Activated CD8-positive, alpha-beta memory T cell treated with anti-CD3 and anti-CD28 coated beads, Interleukin-2, amount 50 U/mL, for 1 hour (primary cell): ENCODE results near the gene USH1G.

Experiments used
- DNase-seq: peaks from one replicate; pipeline ENCODE4 v3.0.0-alpha.2; 2020; ENCODE audit errors: extremely low read depth

Gene USH1G

DNA sequence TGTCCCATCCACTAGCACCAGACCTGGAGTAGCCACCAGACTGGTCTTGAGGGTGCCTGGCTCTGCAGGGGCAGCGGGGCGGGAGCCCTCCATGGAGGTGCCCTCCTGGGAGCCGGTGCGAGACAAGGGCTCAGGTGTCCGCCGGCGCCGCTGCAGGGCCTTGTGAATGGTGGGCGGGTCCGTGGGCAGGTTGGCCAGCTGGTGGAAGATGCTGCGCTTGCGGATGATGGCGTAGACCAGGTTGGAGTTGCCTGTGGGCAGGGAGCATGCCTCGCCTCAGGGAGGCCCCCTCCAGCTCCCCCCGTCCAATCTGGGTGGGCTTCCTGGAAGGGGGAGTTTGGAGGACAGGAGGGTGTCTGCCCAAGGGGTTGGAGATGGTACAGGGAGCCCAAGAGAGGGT lies 31.1 kb upstream of the USH1G start:
- no peak for DNase-seq

- DNase-seq: no peak
These were observed 30.2 kb upstream of the USH1G start for GRCh38 chr17:74953134-74953687.

DNA sequence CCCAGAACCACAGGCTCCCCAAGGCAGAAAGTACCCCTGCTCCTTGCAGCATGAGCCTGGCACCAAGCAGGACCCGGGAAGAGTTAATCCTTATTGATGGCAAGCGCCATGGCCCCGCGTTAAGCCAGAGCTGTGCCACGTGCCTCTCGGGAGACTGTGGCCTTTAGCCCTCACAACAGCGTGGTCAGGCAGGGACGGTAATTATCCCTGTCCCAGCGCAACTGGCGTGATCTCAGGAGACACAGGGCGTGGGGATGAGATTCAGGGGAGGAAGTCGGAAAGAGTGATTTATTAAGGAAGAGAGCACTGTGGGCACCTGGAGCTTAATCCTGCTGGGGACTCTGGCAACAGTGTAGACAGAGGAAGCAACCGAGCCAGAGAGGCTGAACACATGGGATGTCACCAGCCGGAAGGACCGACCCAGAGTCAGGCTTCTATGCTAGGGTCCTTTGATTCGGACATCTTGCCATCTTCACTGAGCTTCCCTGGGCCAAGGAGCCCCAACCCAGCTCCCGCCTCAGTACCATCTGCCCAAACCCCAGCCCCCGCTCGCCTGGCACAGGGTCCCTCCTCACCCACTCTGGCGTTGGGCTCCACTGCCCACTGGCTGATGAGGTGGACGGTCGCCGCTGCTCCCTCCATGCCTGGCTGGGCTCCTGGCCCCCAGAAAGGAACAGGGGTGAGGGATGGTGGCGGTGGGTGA lies 29.5 kb upstream of the USH1G start:
- DNase-seq: no peak

- DNase-seq: no peak
These were observed 28.8 kb upstream of the USH1G start for GRCh38 chr17:74951680-74952421.

GRCh38 chr17:74951065-74951464 lies 28.0 kb upstream of the USH1G start:
- DNase-seq: no peak

DNA sequence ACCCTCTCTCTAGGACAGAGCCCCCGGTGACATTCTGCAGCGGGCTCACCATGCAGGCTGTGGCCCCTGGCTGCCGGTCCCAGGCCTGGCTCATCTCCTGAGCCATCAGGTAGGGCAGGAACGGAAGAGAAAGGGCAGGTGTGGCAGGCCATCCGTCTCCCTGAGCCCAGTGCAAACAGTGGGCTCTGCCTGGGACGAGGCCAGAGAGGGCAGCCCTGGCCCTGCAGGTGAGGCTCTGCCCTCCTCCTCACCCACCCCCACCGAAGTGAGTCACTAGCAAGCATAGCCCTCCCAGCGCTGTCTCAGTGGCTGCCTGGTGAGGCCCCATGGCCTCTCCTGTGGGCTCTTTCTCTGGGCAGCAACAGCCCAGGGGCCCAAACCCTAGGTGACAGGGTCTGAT lies 27.2 kb upstream of the USH1G start:
- no peak for DNase-seq

- no peak for DNase-seq
These were observed 26.5 kb upstream of the USH1G start for GRCh38 chr17:74949455-74950115.

DNA sequence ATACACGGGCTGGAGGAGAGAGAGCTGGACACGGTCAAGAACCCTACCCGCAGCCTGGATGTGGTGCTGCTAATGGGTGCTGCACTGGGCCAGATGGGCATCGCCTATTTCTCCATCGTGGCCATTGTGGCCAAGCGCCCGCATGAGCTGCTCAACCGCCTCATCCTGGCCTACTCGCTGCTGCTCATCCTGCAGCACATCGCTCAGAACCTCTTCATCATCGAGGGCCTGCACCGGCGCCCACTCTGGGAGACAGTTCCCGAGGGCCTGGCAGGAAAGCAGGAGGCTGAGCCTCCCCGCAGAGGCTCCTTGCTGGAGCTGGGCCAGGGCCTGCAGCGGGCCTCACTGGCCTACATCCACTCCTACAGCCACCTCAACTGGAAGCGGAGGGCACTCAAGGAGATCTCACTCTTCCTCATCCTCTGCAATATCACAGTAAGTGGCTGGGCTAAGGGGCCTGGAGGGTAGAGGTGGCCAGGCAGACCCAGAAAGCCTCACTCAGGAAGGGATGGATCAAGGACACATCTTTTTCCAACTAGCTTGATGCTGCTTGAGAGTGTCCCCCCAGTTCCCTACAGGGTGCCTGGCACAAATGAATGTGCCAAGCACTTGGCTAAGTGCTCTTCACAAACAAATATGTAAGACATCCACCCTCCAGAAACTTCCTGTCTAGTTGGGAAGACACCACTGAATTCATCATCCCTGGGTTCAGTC lies 24.1 kb upstream of the USH1G start:
- DNase-seq: no peak

DNA sequence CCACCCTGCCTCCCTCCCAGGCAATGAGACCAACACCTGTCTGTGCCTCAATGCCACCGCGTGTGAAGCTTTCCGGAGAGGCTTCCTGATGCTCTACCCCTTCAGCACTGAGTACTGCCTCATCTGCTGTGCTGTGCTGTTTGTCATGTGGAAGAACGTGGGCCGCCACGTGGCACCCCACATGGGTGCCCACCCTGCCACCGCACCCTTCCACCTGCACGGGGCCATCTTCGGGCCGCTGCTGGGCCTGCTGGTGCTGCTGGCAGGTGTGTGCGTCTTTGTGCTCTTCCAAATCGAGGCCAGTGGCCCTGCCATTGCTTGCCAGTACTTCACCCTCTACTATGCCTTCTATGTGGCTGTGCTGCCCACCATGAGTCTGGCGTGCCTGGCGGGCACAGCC lies 23.6 kb upstream of the USH1G start:
- DNase-seq: no peak

- no peak for DNase-seq
These were observed 22.5 kb upstream of the USH1G start for GRCh38 chr17:74945543-74945942.

GRCh38 chr17:74943808-74944522 lies 20.9 kb upstream of the USH1G start:
- DNase-seq: no peak

DNA sequence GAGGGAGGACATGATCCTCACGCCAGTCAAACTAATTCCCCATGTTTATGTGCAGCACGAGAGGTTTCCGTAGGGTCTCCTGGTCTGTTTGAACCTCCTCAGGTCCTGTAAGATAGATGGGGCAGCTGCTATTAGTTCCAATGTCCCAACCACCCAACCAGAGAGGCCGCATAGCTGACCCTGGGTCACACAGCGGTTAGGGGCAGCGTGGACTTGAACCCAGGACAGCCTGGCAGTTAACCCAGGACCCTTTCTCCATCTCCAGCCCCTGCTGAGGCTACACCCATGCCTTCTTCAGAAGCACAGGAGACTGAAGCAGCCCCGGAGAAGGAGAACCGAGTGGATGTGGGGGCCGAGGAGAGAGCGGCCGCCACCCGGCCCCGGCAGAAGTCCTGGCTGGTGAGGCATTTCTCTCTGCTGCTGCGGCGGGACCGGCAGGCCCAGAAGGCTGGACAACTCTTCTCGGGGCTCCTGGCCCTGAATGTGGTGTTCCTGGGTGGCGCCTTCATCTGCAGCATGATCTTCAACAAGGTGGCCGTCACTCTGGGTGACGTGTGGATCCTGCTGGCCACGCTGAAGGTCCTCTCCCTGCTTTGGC lies 18.2 kb upstream of the USH1G start:
- DNase-seq: no peak

DNA sequence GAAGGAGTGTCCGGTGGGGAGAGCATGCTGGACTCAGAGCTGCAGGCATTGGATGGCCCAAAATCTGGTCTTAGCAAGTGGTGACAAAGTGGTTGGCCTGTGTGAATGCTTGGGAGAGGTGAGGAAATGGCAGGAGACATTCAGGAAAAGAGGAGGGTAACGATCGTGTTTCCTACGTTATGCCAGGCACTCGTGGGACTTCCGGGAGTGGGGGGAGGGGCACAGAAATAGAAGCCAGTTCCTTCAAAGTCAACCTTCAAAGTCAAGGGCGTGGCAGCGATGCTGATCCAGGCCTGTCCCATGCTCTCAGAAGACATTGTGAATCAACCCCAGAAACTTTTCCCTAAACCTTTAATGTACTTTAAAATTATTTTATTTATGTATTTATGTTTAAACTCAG lies 16.5 kb upstream of the USH1G start:
- DNase-seq: no peak

DNA sequence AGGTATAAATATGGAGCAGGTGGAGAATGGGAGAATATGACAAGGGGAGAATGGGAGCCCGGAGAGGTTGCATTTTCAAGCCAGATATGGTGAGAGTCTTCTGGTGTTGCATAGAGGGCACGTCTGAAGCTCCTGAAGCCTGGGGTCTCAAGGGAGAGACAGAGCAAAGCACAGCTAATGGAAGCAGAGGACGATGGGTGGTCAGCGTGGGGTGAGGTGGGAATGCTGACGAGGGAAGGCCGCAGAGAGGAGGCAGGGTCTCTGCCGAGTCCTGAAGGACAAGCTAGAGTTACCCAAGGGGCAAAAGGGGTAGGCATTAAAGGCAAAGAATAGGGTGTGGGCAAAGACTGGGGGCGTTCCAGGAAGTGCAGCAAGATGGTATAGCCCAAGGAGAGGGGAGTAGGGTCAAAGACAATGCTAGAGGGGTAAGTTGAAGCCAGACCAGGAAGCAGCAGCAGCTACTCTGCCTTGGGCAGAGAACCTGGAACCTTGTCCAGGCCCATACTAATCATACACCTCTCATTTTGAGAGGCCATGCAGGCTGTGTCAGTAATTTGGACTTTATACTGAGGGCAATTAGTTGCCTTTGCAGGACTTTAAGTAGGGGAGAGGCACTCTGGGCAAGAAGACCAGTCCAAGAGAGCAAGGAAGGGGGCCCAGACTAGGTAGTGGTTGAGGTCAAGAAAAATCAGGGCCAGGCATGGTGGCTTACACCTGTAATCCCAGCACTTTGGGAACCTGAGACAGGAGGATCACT lies 15.3 kb upstream of the USH1G start:
- no peak for DNase-seq

DNA sequence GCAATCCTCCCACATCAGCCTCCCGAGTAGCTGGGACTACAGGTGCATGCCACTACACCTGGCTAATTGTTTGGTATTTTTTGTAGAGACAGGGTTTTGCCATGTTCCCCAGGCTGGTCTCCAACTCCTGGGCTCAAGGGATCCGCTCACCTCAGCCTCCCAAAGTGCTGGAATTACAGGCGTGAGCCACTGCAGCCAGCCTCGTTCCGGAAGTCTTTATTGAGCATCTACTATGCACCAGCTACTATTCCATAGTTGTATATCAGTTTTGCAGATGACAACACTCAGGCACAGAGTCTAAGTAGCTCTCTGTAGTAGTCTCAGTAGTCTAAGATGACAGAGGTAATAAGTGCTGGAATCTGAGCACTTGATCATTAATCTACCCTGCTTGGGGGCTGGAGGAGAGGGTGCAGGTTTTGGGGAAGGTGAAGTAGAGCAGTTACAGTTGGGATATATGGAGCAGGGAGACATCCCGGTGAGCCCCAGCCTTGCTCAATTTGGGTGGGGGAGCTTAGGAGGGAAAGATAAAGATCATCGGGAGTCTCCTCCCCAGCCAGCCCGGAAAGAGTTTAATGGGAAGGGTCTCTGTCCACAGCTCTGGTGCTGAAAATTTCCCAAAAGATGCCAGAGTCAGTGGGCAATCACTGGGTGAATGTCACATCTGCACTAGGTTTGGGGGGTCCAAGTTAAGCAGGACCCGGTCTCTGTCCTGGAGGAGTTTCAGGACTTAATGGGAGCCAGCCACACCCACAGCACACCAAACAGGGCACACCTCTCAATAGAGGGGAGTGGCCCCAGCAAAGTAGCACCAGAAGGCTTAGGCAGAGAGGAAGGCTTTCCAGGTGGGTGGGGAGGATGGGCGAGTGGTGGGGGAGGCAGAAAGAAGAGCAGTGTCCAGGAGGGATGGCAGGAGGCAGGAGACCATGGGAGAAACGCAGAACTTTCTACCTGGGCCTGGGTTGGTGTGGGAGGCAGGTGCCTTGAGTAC lies 14.3 kb upstream of the USH1G start:
- no peak for DNase-seq

- DNase-seq: no peak
These were observed 13.4 kb upstream of the USH1G start for GRCh38 chr17:74936470-74936799.

DNA sequence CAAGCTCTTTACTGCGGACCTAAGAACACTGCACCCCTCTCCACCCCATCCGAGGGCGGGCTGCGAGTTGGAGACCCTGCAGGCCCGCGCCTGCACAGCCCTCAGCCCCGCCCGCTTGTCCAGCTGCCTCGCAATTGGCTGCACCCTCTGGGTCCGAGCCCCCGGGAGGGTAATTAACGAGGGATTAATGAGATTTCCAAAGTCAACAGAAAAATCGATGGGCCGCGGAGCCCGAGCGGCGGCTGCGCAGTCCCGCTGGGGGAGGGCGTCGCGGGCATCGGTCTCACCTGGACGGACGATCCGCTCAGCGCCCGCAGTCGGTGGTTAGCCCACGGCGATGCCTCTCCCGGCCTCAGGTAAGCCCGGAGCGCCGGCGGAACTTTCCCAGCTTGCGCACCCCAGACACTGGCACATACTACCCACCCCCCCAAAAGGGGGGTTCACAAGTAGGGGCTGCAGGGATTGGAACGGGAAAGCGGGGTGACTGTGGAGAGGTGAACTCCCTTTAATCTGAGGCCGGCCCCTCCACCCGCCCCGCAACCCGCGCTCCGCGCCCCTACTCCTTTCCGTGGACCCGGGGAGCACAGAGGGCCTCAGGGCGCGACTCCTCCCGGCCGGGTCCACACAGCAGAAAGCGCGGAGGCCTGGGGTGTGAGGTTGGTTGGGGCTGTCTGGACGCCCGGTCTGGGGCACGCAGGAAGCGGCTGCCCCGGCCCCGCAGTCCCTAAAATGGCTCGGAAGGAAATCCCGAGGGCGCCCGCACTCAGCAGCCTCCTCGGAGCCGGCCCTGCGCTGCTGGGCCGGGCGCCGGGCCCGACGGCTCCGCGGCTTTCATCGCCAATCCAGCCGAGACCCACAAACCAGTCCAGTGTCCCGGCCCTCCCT lies 12.8 kb upstream of the USH1G start, which contains the start of gene OTOP3:
Gene OTOP3, plus strand, starts transcription at position 314 of the 885 bp plus-strand sequence. Its CDS starts 24 bp downstream, at position 338.
- no peak for DNase-seq

GRCh38 chr17:74935048-74935447 lies 12.0 kb upstream of the USH1G start:
- no peak for DNase-seq
